ENCODE data around the gene HNRNPU. TPM values are rescaled to one million over a fixed set of nuclear protein-coding genes. Genes with fewer than 3 reads are reported as not detected.

The HNRNPU gene
- total and polyA plus RNA-seq, 2 experiments from 2014 or later = 298 to 316 TPM

DNA sequence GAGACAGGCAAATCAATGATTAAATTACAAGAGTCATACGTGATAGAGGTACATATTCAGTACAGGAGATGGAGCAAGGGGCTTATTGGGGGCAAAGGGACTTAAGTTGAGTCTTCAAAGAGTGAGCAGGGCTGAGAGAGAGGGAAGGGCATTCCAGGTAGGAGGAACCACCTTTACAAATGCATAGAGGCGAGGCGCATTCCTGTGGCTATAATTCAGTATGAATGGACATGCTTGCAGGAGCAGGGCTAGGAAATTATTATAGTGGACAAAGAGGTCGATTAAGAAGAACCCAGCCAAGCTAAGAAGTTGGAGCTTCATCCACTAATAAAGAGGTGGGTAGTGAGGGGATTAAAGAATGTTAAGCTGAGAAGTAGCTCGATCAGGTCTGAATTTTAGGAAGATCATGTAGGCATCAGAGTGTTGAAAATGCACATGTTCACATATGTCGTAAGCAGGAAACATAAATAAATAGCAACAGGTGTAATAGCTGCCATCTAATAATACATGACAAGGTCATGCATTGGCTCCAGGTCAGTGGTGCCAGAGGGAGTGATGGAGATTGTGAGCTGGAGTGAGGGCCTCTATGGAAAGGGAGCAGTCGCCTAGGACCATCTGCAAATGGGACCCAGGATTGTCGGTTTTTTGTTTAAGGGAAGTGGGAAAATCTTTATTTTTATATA is 12.0 kb upstream of the HNRNPU start:
- DNase-seq (ENCODE audit: low spot score) = no peak
- WGBS (ENCODE audit: low lambda C conversion rate, missing lambda C conversion rate) = 95% methylated on average over 8 of the region's 8 CpGs

DNA sequence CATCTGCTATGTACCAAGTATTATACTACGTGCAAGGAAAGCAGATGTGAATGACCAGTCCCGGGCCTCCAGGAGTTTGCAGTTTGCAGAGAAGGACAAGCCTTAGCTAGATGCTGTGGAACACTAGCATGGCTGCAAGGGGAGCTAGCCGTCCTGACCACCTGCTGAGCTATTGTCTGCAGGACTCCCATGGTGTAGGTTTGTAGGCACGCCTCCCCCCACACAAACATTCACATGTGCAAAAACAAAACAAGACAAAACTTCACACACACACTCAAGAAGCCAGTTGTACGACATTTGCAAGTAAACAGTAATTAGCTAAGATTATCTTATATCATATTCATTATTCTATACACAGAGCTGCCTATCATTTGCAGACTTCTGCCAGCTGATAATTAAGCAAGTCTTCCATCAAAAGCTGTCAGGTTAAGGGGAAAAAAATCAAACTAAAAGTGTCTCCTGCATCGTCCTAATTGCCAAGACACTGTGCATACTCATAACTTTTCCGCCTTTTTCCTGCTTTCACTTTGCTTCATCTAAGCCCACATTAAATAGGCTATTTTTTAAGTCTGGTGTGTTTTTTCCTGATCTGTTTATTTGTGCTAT is 10.7 kb upstream of the HNRNPU start:
- WGBS (ENCODE audit: low lambda C conversion rate, missing lambda C conversion rate) = 70% methylated on average over 7 of the region's 7 CpGs
- H3K4me2 ChIP-seq = no peak overlapping the region
- TF ChIP-seq EZH2phosphoT487 (IDR thresholded peaks at IDR 0.05; ENCODE audit: low read depth, severe bottlenecking, unreplicated experiment) = no peak
- TF ChIP-seq, protein P1, sequence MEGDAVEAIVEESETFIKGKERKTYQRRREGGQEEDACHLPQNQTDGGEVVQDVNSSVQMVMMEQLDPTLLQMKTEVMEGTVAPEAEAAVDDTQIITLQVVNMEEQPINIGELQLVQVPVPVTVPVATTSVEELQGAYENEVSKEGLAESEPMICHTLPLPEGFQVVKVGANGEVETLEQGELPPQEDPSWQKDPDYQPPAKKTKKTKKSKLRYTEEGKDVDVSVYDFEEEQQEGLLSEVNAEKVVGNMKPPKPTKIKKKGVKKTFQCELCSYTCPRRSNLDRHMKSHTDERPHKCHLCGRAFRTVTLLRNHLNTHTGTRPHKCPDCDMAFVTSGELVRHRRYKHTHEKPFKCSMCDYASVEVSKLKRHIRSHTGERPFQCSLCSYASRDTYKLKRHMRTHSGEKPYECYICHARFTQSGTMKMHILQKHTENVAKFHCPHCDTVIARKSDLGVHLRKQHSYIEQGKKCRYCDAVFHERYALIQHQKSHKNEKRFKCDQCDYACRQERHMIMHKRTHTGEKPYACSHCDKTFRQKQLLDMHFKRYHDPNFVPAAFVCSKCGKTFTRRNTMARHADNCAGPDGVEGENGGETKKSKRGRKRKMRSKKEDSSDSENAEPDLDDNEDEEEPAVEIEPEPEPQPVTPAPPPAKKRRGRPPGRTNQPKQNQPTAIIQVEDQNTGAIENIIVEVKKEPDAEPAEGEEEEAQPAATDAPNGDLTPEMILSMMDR (IDR thresholded peaks at IDR 0.05; ENCODE audit: poor library complexity) = no peak
- TF ChIP-seq EZH2 (IDR thresholded peaks at IDR 0.05; ENCODE audit: borderline replicate concordance) = no peak

More for the DNA sequence above, 12.0 kb upstream of the HNRNPU start:
- Histone ChIP-seq H4K20me1 (ENCODE audit: insufficient read depth, poor library complexity, severe bottlenecking) (no peaks in the 10 kb centered on the region), H3K4me3 (no peak overlapping the region), H3K4me1 (ENCODE audit: insufficient read depth) (no peaks in the 10 kb centered on the region), H3K9me2 (replicated peaks; ENCODE audit: insufficient read depth) (no peaks in the 10 kb centered on the region), H3K4me2 (no peak overlapping the region), H2AFZ (no peak overlapping the region), H3K36me3 (replicated peaks; ENCODE audit: insufficient read depth, low read depth) (no peaks in the 10 kb centered on the region), H3K79me2 (no peaks in the 10 kb centered on the region), H3K27me3 (no peaks in the 10 kb centered on the region), H3K9me3 (ENCODE audit: low read depth) (no peaks in the 10 kb centered on the region), H3K27ac (no peak overlapping the region)
- no peak for TF ChIP-seq EZH2 (IDR thresholded peaks at IDR 0.05; ENCODE audit: borderline replicate concordance)
- TF ChIP-seq, protein P1 (IDR thresholded peaks at IDR 0.05; ENCODE audit: poor library complexity) = no peak
- TF ChIP-seq EZH2phosphoT487 (IDR thresholded peaks at IDR 0.05; ENCODE audit: low read depth, severe bottlenecking, unreplicated experiment) = no peak

DNA sequence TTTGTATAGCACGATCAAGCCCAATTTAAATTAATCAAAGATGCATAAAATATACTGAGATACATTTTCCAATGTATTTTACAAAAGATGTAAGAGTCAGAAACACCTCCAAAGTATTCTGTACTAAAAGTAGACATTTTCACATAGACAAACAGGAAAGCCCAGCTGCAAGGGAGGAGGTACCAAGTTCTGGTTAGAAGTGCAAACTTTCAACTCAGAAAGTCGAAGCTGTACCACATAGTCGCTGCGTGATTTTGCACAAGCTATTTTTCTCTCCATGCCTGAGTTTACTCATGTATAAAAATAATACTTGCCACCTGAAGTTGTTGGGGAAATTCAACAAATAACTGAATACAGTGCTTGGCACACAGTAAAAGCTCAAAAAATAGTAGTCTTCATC is 5.6 kb upstream of the HNRNPU start:
- Histone ChIP-seq H3K9me2 (replicated peaks; ENCODE audit: insufficient read depth) (no peaks in the 10 kb centered on the region), H4K20me1 (ENCODE audit: insufficient read depth, poor library complexity, severe bottlenecking) (no peaks in the 10 kb centered on the region), H2AFZ (no peak overlapping the region), H3K4me1 (ENCODE audit: insufficient read depth) (peaks cover 17% of the 10 kb centered on the region), H3K79me2 (peaks cover 2% of the 10 kb centered on the region), H3K36me3 (replicated peaks; ENCODE audit: insufficient read depth, low read depth) (no peaks in the 10 kb centered on the region), H3K4me3 (no peak overlapping the region), H3K9me3 (ENCODE audit: low read depth) (no peaks in the 10 kb centered on the region), H3K27me3 (no peaks in the 10 kb centered on the region), H3K27ac (no peak overlapping the region), H3K4me2 (no peak overlapping the region)
- WGBS (ENCODE audit: low lambda C conversion rate, missing lambda C conversion rate) = 97% methylated on average over 4 of the region's 4 CpGs
- DNase-seq (ENCODE audit: low spot score) = no peak
- TF ChIP-seq, protein P1 (IDR thresholded peaks at IDR 0.05; ENCODE audit: poor library complexity) = no peak
- TF ChIP-seq EZH2 (IDR thresholded peaks at IDR 0.05; ENCODE audit: borderline replicate concordance) (no peak), EZH2phosphoT487 (IDR thresholded peaks at IDR 0.05; ENCODE audit: low read depth, severe bottlenecking, unreplicated experiment) (no peak)

More for the DNA sequence above, 10.7 kb upstream of the HNRNPU start:
- no peak overlapping the region for H3K4me3 ChIP-seq
- no peaks in the 10 kb centered on the region for H3K79me2 ChIP-seq
- H3K36me3 ChIP-seq (replicated peaks; ENCODE audit: insufficient read depth, low read depth) = no peaks in the 10 kb centered on the region
- H3K9me2 ChIP-seq (replicated peaks; ENCODE audit: insufficient read depth) = no peaks in the 10 kb centered on the region
- no peak for DNase-seq (ENCODE audit: low spot score)
- no peaks in the 10 kb centered on the region for H4K20me1 ChIP-seq (ENCODE audit: insufficient read depth, poor library complexity, severe bottlenecking)
- no peak overlapping the region for H2AFZ ChIP-seq
- no peaks in the 10 kb centered on the region for H3K27me3 ChIP-seq
- no peaks in the 10 kb centered on the region for H3K9me3 ChIP-seq (ENCODE audit: low read depth)
- H3K27ac ChIP-seq = no peak overlapping the region
- H3K4me1 ChIP-seq (ENCODE audit: insufficient read depth) = no peaks in the 10 kb centered on the region
